Pancreas (tissue), 10 donors: ENCODE data around the gene MYLK. TPM values are rescaled to one million over a fixed set of nuclear protein-coding genes. Genes with fewer than 3 reads are reported as not detected.
A peak's percentile ranks its signal among the peaks of the same experiment; 100 is the strongest.

Experiments
- ATAC-seq, 4 donors: fragments of 200-7000 bp; cut with Tn5 transposase; one replicate each; pipeline versions ENCODE4 v1.8.0 to v1.9.1; 2020; ENCODE audit warnings: mild to moderate bottlenecking in 4 of 4, moderate library complexity in 4 of 4
- DNase-seq, 6 donors: peaks; one replicate each; pipeline ENCODE4 v3.0.0-alpha.2; 2020
- FAIRE-seq: peaks from 2 replicates; lab custom pipeline; 2012; peaks lifted over from hg19 to GRCh38; lab: Jason Lieb, UNC
- H3K27ac ChIP-seq, 4 donors: fragments of 200-600 bp; sonication (generic); 1 replicate in 3 of 4; 2 replicates in 1 of 4; pipeline versions ENCODE4 v1.5.0 to v1.8.0; 2020
- H3K27me3 ChIP-seq, 4 donors: fragments of 200-600 bp; one replicate each; pipeline ENCODE4 v1.8.0; 2021
- H3K36me3 ChIP-seq, 3 donors: fragments of 200-600 bp; sonication (generic) in 1 of 3; one replicate each; pipeline versions ENCODE4 v1.5.0 to v1.8.0; 2020 to 2021
- H3K4me1 ChIP-seq, 3 donors: fragments of 200-600 bp; one replicate each; pipeline ENCODE4 v1.8.0; 2021
- H3K4me3 ChIP-seq, 4 donors: fragments of 200-600 bp; sonication (generic) in 2 of 4; one replicate each; pipeline versions ENCODE4 v1.5.0 to v1.8.0; 2020 to 2021
- H3K9me3 ChIP-seq, 4 donors: fragments of 200-600 bp; one replicate each; pipeline ENCODE4 v1.8.0; 2021
- WGBS, 2 donors: extraction: QIAGEN DNeasy Blood & Tissue Kit; methylation state at CpG; one replicate each; pipeline ENCODE4 v1.1.7; 2013; 5-methylcytosine and 5-hydroxymethylcytosine counted together
- intact Hi-C, 3 donors: fragments of 100-400 bp; cut with DNase I; formaldehyde crosslinking; loops; one replicate each; pipeline versions ENCODE4 v1.11.1 to v1.14.2; 2022
- polyA plus RNA-seq, 2 donors: library from polyadenylated mRNA; stranded (reverse); fragments of 200-250 nt; gene quantifications; one replicate each; pipeline ENCODE4 v1.2.3, GENCODE V29; 2013
- total RNA-seq, 6 donors: library from RNA; stranded (reverse); fragmentation: NEBNext Ultra II Directional in 4 of 6; extraction: Animal tissue kit (Norgen Biotek cat#: 25700) in 4 of 6; gene quantifications; one replicate each; pipeline versions ENCODE4 v1.2.1 to v1.2.4, GENCODE V29; 2021 to 2023
- TF ChIP-seq, protein P1 (sequence below), 4 donors: fragments of 200-600 bp; sonication (generic) in 3 of 4; IDR thresholded peaks; one replicate each; pipeline versions ENCODE4 v1.5.0 to v1.8.0; 2021; ENCODE audit warnings: antibody characterized with exemption in 4 of 4
- donor health status: healthy with polysubstance abuse.
- donor health status: DM: no; HTN: no; CAD: no; lungs with moderate emphysema.
- donor health status: DM: no; HTN: no; CAD: no.
- donor health status: control.
- donor health status: control.
- donor health status: Bipolar disorder and iron deficiency.
- donor health status: DM: yes; HTN: yes; CAD: no.
- donor health status: DM: no; HTN: no; CAD: no.
- donor health status: DM: no; HTN: no; CAD: no.
- donor health status: DM: yes; HTN: yes; CAD: no.

MYLK gene
- total and polyA plus RNA-seq, 8 donors = 3.1 to 12.0 (median 6.7) TPM

GRCh38 chr3:123584988-123585937 is 298.9 kb downstream of the MYLK start, which contains the start of gene HACD2:
Gene HACD2 (minus strand): TSS chr3:123585053. CDS start chr3:123585027, 26 bp downstream.
- Histone ChIP-seq H3K27ac (peak within 1 kb of the TSS; percentile 85 to 95 (median 90)), H3K4me3 (peak within 1 kb of the TSS; percentile 79 to 86 (median 82)), H3K27me3 (no peaks in the 10 kb centered on the region), H3K4me1 (peaks cover 0 to 20% (median 7%) of the 10 kb centered on the region in 3 donors), H3K36me3 (no peaks in the 10 kb centered on the region), H3K9me3 (no peaks in the 10 kb centered on the region)
- WGBS, 2 donors = 0% methylated on average over 43 to 54 of the region's 54 CpGs
- DNase-seq = peak; percentile 96 to 97 (median 97)
- intact Hi-C loops = no loop called here
- peak; percentile 70 for FAIRE-seq
- ATAC-seq = peak; percentile 92 to 97 (median 94)
- TF ChIP-seq, protein P1, sequence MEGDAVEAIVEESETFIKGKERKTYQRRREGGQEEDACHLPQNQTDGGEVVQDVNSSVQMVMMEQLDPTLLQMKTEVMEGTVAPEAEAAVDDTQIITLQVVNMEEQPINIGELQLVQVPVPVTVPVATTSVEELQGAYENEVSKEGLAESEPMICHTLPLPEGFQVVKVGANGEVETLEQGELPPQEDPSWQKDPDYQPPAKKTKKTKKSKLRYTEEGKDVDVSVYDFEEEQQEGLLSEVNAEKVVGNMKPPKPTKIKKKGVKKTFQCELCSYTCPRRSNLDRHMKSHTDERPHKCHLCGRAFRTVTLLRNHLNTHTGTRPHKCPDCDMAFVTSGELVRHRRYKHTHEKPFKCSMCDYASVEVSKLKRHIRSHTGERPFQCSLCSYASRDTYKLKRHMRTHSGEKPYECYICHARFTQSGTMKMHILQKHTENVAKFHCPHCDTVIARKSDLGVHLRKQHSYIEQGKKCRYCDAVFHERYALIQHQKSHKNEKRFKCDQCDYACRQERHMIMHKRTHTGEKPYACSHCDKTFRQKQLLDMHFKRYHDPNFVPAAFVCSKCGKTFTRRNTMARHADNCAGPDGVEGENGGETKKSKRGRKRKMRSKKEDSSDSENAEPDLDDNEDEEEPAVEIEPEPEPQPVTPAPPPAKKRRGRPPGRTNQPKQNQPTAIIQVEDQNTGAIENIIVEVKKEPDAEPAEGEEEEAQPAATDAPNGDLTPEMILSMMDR (IDR thresholded peaks at IDR 0.05) = no peak

- no peaks in the 10 kb centered on the region for H3K27me3 ChIP-seq
- 0 to 1% methylated on average over 43 to 65 of the region's 65 CpGs for WGBS, 2 donors
- intact Hi-C loops = no loop called here
- peaks cover 0 to 3% (median 0%) of the 10 kb centered on the region in 3 donors for H3K36me3 ChIP-seq
- TF ChIP-seq, protein P1 (IDR thresholded peaks at IDR 0.05) = no peak
- peaks cover 0 to 20% (median 7%) of the 10 kb centered on the region in 3 donors for H3K4me1 ChIP-seq
- peak; percentile 45 to 63 (median 49) for ATAC-seq
- DNase-seq = peak in 5 of 6 donors; percentile 64 to 86 (median 80)
- peak overlapping the region; percentile 85 to 95 (median 90) for H3K27ac ChIP-seq
- FAIRE-seq = no peak
- H3K4me3 ChIP-seq = peak overlapping the region; percentile 79 to 86 (median 82)
- H3K9me3 ChIP-seq = no peaks in the 10 kb centered on the region
Observed at GRCh38 chr3:123584284-123584987, 299.7 kb downstream of the MYLK start.

- peak overlapping the region in 2 of 4 donors; percentile 79 to 86 for H3K4me3 ChIP-seq
- no peak for FAIRE-seq
- intact Hi-C loops = no loop called here
- peaks cover 0 to 4% (median 0%) of the 10 kb centered on the region in 3 donors for H3K36me3 ChIP-seq
- H3K27ac ChIP-seq = no peak overlapping the region
- TF ChIP-seq, protein P1 (IDR thresholded peaks at IDR 0.05) = no peak
- no peaks in the 10 kb centered on the region for H3K27me3 ChIP-seq
- no peaks in the 10 kb centered on the region for H3K9me3 ChIP-seq
- DNase-seq = no peak
- ATAC-seq = no peak
- WGBS, 2 donors = 45 to 47% methylated on average over 3 of the region's 3 CpGs
- peaks cover 0 to 20% (median 7%) of the 10 kb centered on the region in 3 donors for H3K4me1 ChIP-seq
Observed at GRCh38 chr3:123583561-123583960, 300.6 kb downstream of the MYLK start.

DNA sequence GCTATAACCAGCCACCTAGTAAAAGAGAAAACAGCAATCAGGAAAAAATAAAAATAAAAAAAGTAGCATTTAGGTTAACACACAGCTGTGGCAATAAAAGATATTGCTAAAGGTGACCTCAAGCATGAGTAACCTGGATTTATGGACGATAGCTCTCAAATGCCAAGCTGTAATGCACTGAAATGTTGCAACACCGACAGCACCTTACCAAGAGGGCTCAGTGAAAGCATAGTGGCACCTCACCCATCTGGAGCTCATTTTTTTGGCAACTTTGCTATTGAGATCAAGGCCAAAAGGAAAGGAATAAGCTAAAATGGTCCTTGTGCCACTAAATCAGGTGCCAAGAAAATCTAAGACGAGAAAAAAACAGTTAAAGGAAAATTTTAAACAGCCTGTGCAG is 301.8 kb downstream of the MYLK start:
- 30 to 33% methylated on average over 3 of the region's 3 CpGs for WGBS, 2 donors
- TF ChIP-seq, protein P1 (IDR thresholded peaks at IDR 0.05) = no peak
- ATAC-seq (no peak), DNase-seq (peak in 1 of 6 donors; percentile 49), FAIRE-seq (no peak)
- peaks cover 0 to 4% (median 0%) of the 10 kb centered on the region in 3 donors for H3K36me3 ChIP-seq
- no peaks in the 10 kb centered on the region for H3K9me3 ChIP-seq
- no peak overlapping the region for H3K27ac ChIP-seq
- no peak overlapping the region for H3K4me3 ChIP-seq
- H3K27me3 ChIP-seq = no peaks in the 10 kb centered on the region
- H3K4me1 ChIP-seq = peaks cover 0 to 20% (median 7%) of the 10 kb centered on the region in 3 donors
- intact Hi-C loops = no loop called here
